Stimulated activated CD4-positive, alpha-beta T cell treated with anti-CD3 and anti-CD28 coated beads, Interleukin-12 subunit alpha, Interleukin-12 subunit beta, amount 100 ng/mL, for 24 hours (primary cell): ENCODE results near the gene PPP1R14D.
"Not testable (repeated sequence)": the region's sequence is repeated elsewhere in the genome, so short reads cannot be mapped to it uniquely, and the experiment has no call there.

Experiments
- DNase-seq, 2 experiments: peaks; one replicate each; pipeline ENCODE4 v3.0.0-alpha.2; 2020; ENCODE audit warnings: low read depth in 2 of 2

The PPP1R14D gene

GRCh38 chr15:40828447-40829036 is at the start of gene PPP1R14D:
TSS of gene PPP1R14D (minus strand) at chr15:40828708. CDS start at chr15:40828641, 67 bp downstream.
- DNase-seq, result no peak

GRCh38 chr15:40877694-40878093 is 49.2 kb upstream of the PPP1R14D start:
- DNase-seq, result no peak

- no peak for DNase-seq
Observed at GRCh38 chr15:40875991-40876730, 47.7 kb upstream of the PPP1R14D start.

GRCh38 chr15:40873694-40874561 is 45.4 kb upstream of the PPP1R14D start, which contains the start of gene RHOV:
TSS of gene RHOV (minus strand) at chr15:40874234. CDS start at chr15:40874139, 95 bp downstream.
- peak in 1 of 2 experiments; percentile 51 for DNase-seq

GRCh38 chr15:40872791-40873693 is 44.5 kb upstream of the PPP1R14D start:
- no peak for DNase-seq

- DNase-seq, result no peak
Observed at GRCh38 chr15:40871749-40872617, 43.5 kb upstream of the PPP1R14D start.

- DNase-seq, result no peak
Observed at GRCh38 chr15:40870716-40871115, 42.2 kb upstream of the PPP1R14D start.

- DNase-seq, result no peak
Observed at GRCh38 chr15:40869686-40870085, 41.2 kb upstream of the PPP1R14D start.

- no peak for DNase-seq
Observed at GRCh38 chr15:40867199-40867598, 38.7 kb upstream of the PPP1R14D start.

- no peak for DNase-seq
Observed at GRCh38 chr15:40863660-40864270, 35.3 kb upstream of the PPP1R14D start.

- DNase-seq, result not testable (repeated sequence)
Observed at GRCh38 chr15:40861147-40861546, 32.6 kb upstream of the PPP1R14D start.

- peak; percentile 70 to 88 for DNase-seq
Observed at GRCh38 chr15:40859206-40859851, 30.8 kb upstream of the PPP1R14D start.

- no peak for DNase-seq
Observed at GRCh38 chr15:40858706-40859105, 30.2 kb upstream of the PPP1R14D start.

GRCh38 chr15:40857601-40858341 is 29.3 kb upstream of the PPP1R14D start:
- DNase-seq, result peak; percentile 64 to 82

- no peak for DNase-seq
Observed at GRCh38 chr15:40856746-40857145, 28.2 kb upstream of the PPP1R14D start.

GRCh38 chr15:40855706-40856234 is 27.3 kb upstream of the PPP1R14D start:
- DNase-seq, result no peak

- no peak for DNase-seq
Observed at GRCh38 chr15:40854161-40854560, 25.7 kb upstream of the PPP1R14D start.

GRCh38 chr15:40853241-40853890 is 24.9 kb upstream of the PPP1R14D start:
- DNase-seq, result no peak
